Measurements from ENCODE around the gene DCAF8.

DNA sequence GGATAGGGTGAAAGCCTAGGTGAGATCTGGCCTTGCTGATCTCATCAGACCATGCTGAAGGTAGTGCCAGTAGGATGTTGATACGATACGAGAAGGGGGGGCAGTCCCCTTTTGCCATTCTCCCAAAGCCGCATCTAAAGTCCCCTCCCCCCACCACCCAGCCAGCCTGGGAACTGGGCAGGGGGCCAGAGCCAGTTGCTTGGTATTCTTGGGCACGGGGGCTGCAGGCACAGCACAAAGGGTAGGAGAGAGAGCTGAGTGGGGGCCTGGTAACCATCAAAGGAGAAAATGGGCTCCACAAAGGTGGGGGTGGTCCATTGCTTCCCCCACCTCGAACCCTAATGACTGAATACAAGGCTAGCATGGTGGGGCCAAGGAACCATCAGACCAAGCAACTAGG lies 51.8 kb downstream of the DCAF8 start:
- TF ChIP-seq CTCF (IDR thresholded peaks at IDR 0.05) (no peak), POLR2A (IDR thresholded peaks at IDR 0.05) (no peak)
